Fibroblast of pulmonary artery (primary cell): ENCODE measurements around the gene PPARGC1A.

ENCODE experiments used
- DNase-seq: peaks from one replicate; pipeline ENCODE4 v3.0.0-alpha.2; 2010; ENCODE audit warnings: low read depth
- H3K4me3 ChIP-seq: replicated peaks from 2 replicates; pipeline ENCODE4 v1.5.1; 2011; ENCODE audit warnings: low read depth, mild to moderate bottlenecking, control low read depth, low read length, moderate library complexity
- CTCF ChIP-seq: IDR thresholded peaks from 2 replicates; pipeline ENCODE4 v1.5.1; 2011; ENCODE audit warnings: mild to moderate bottlenecking, control low read depth, low read length, inconsistent platforms; ENCODE audit errors: missing control alignments

Gene PPARGC1A

GRCh38 chr4:23889814-23890341 is at the start of gene PPARGC1A:
Gene PPARGC1A (minus strand): TSS chr4:23890047. CDS start chr4:23889957, 90 bp downstream.
- no peak for TF ChIP-seq CTCF
- DNase-seq = peak; percentile 26
- H3K4me3 ChIP-seq = peak within 1 kb of the TSS; percentile 47

DNA sequence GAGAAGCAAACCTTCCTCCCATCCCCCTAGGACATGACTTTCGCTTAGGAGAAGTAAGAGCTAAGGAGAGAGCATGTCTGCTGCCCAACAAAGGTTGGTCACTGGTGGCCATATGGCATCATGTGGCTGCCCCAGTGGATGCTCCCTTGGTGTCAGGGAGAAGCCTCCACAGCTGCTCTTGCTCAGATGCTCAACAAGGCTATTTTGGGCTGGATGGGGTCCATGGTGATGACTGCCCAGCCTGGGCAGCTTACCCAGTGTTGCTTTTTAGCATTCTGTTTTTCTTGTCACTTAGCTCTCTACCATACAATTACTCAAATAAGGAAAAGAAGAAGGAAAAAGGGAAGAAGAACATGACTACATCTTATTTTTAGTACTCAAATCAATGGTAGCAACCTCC is 48.9 kb upstream of the PPARGC1A start:
- TF ChIP-seq CTCF = no peak
- no peak overlapping the region for H3K4me3 ChIP-seq
- no peak for DNase-seq

GRCh38 chr4:23937173-23937572 is 47.3 kb upstream of the PPARGC1A start:
- TF ChIP-seq CTCF = no peak
- H3K4me3 ChIP-seq = no peak overlapping the region
- DNase-seq = no peak

GRCh38 chr4:23934915-23935314 is 45.1 kb upstream of the PPARGC1A start:
- DNase-seq = peak; percentile 87
- TF ChIP-seq CTCF = no peak
- no peak overlapping the region for H3K4me3 ChIP-seq

GRCh38 chr4:23934223-23934622 is 44.4 kb upstream of the PPARGC1A start:
- no peak for TF ChIP-seq CTCF
- DNase-seq = no peak
- no peak overlapping the region for H3K4me3 ChIP-seq

GRCh38 chr4:23932901-23933308 is 43.1 kb upstream of the PPARGC1A start:
- peak; percentile 27 for DNase-seq
- H3K4me3 ChIP-seq = no peak overlapping the region
- peak; percentile 26 for TF ChIP-seq CTCF

- DNase-seq = no peak
- TF ChIP-seq CTCF = no peak
- no peak overlapping the region for H3K4me3 ChIP-seq
These were observed 42.3 kb upstream of the PPARGC1A start for GRCh38 chr4:23932186-23932585.
